ENCODE results near the gene SHE.

GRCh38 chr1:154446789-154447188, 55.4 kb downstream of the SHE start:
- TF ChIP-seq POLR2A (IDR thresholded peaks at IDR 0.05; ENCODE audit: low read length): no peak
- TF ChIP-seq GATA1 (IDR thresholded peaks at IDR 0.05; ENCODE audit: low read depth, low read length): no peak
